ENCODE data around the gene ARID3C. TPM values are rescaled to one million over a fixed set of nuclear protein-coding genes. Genes with fewer than 3 reads are reported as not detected.

Gene ARID3C
- total and polyA plus RNA-seq, 2 donors from 2014 or later = not detected

GRCh38 chr9:34663303-34663605, 34.4 kb upstream of the ARID3C start:
- Histone ChIP-seq H3K4me3 (ENCODE audit: low read length in 3 of 3) (no peak overlapping the region), H3K27ac (ENCODE audit: low read depth in 2 of 2, low read length in 2 of 2) (no peak overlapping the region), H3K9me3 (ENCODE audit: control insufficient read depth in 2 of 3, insufficient read depth in 1 of 3, low read length in 3 of 3) (no peaks in the 10 kb centered on the region), H3K36me3 (ENCODE audit: control insufficient read depth in 2 of 3, insufficient read depth in 3 of 3, low read length in 3 of 3) (peaks cover 0 to 4% (median 0%) of the 10 kb centered on the region in 3 donors), H3K27me3 (ENCODE audit: control insufficient read depth, insufficient read depth, low read length) (no peaks in the 10 kb centered on the region), H3K9ac (ENCODE audit: low read length in 3 of 3) (no peak overlapping the region), H3K4me1 (ENCODE audit: control insufficient read depth in 2 of 3, insufficient read depth in 2 of 3, low read depth in 1 of 3, low read length in 3 of 3) (peaks cover 0 to 2% (median 0%) of the 10 kb centered on the region in 3 donors)
- TF ChIP-seq CTCF (IDR thresholded peaks at IDR 0.05; ENCODE audit: borderline replicate concordance, extremely low read depth, insufficient read depth) = no peak
- FAIRE-seq = no peak
- DNase-seq = no peak
- intact Hi-C loops (cut with DNase I) = no loop called here

- peaks cover 0 to 4% (median 0%) of the 10 kb centered on the region in 3 donors for H3K36me3 ChIP-seq (ENCODE audit: control insufficient read depth in 2 of 3, insufficient read depth in 3 of 3, low read length in 3 of 3)
- H3K4me1 ChIP-seq (ENCODE audit: control insufficient read depth in 2 of 3, insufficient read depth in 2 of 3, low read depth in 1 of 3, low read length in 3 of 3) = peaks cover 0 to 2% (median 0%) of the 10 kb centered on the region in 3 donors
- no peak within 1 kb of the TSS for H3K9ac ChIP-seq (ENCODE audit: low read length in 3 of 3)
- no peak within 1 kb of the TSS for H3K27ac ChIP-seq (ENCODE audit: low read depth in 2 of 2, low read length in 2 of 2)
- FAIRE-seq (no peak), DNase-seq (no peak)
- H3K4me3 ChIP-seq (ENCODE audit: low read length in 3 of 3) = no peak within 1 kb of the TSS
- no peaks in the 10 kb centered on the region for H3K9me3 ChIP-seq (ENCODE audit: control insufficient read depth in 2 of 3, insufficient read depth in 1 of 3, low read length in 3 of 3)
- H3K27me3 ChIP-seq (ENCODE audit: control insufficient read depth, insufficient read depth, low read length) = no peaks in the 10 kb centered on the region
- no peak for TF ChIP-seq CTCF (IDR thresholded peaks at IDR 0.05; ENCODE audit: borderline replicate concordance, extremely low read depth, insufficient read depth)
- intact Hi-C loops (cut with DNase I) = no loop called here
Measured at GRCh38 chr9:34662526-34663302, 33.8 kb upstream of the ARID3C start, which contains the start of gene CCL27. Gene CCL27 (minus strand): TSS chr9:34662657. CDS start chr9:34662633, 24 bp downstream.

GRCh38 chr9:34659592-34660253, 30.9 kb upstream of the ARID3C start:
- Histone ChIP-seq H3K9me3 (ENCODE audit: control insufficient read depth in 2 of 3, insufficient read depth in 1 of 3, low read length in 3 of 3) (no peaks in the 10 kb centered on the region), H3K36me3 (ENCODE audit: control insufficient read depth in 2 of 3, insufficient read depth in 3 of 3, low read length in 3 of 3) (peaks cover 0 to 4% (median 0%) of the 10 kb centered on the region in 3 donors), H3K27ac (ENCODE audit: low read depth in 2 of 2, low read length in 2 of 2) (no peak overlapping the region), H3K4me3 (ENCODE audit: low read length in 3 of 3) (no peak overlapping the region), H3K27me3 (ENCODE audit: control insufficient read depth, insufficient read depth, low read length) (no peaks in the 10 kb centered on the region), H3K4me1 (ENCODE audit: control insufficient read depth in 2 of 3, insufficient read depth in 2 of 3, low read depth in 1 of 3, low read length in 3 of 3) (peaks cover 0 to 2% (median 0%) of the 10 kb centered on the region in 3 donors), H3K9ac (ENCODE audit: low read length in 3 of 3) (no peak overlapping the region)
- no peak for DNase-seq
- TF ChIP-seq CTCF (IDR thresholded peaks at IDR 0.05; ENCODE audit: borderline replicate concordance, extremely low read depth, insufficient read depth) = no peak
- intact Hi-C loops (cut with DNase I) = no loop called here
- no peak for FAIRE-seq

Data from kidney (tissue), 14 donors.